ENCODE measurements around the gene PMP22.

Gene PMP22

GRCh38 chr17:15268461-15268860 lies 3.3 kb upstream of the PMP22 start:
- TF ChIP-seq CTCF (IDR thresholded peaks at IDR 0.05; ENCODE audit: insufficient read depth, low read length, poor library complexity, severe bottlenecking): no peak
- H3K27me3 ChIP-seq (replicated peaks; ENCODE audit: control insufficient read depth, insufficient read depth, low read length): no peaks in the 10 kb centered on the region; the same call in 1 of the 2 replicates
- H3K36me3 ChIP-seq (ENCODE audit: control insufficient read depth, insufficient read depth, low read length): no peaks in the 10 kb centered on the region
- H3K4me3 ChIP-seq (replicated peaks; ENCODE audit: low read depth, low read length): no peak overlapping the region
- no peak for DNase-seq (ENCODE audit: extremely low read depth, insufficient read length)

GRCh38 chr17:15267996-15268395 lies 2.9 kb upstream of the PMP22 start:
- no peak for TF ChIP-seq CTCF (IDR thresholded peaks at IDR 0.05; ENCODE audit: insufficient read depth, low read length, poor library complexity, severe bottlenecking)
- no peak for DNase-seq (ENCODE audit: extremely low read depth, insufficient read length)
- Histone ChIP-seq H3K36me3 (ENCODE audit: control insufficient read depth, insufficient read depth, low read length) (no peaks in the 10 kb centered on the region), H3K27me3 (replicated peaks; ENCODE audit: control insufficient read depth, insufficient read depth, low read length) (no peaks in the 10 kb centered on the region; the same call in 1 of the 2 replicates), H3K4me3 (replicated peaks; ENCODE audit: low read depth, low read length) (no peak overlapping the region)

- DNase-seq (ENCODE audit: extremely low read depth, insufficient read length): no peak
- no peak overlapping the region for H3K4me3 ChIP-seq (replicated peaks; ENCODE audit: low read depth, low read length)
- no peaks in the 10 kb centered on the region; the same call in 1 of the 2 replicates for H3K27me3 ChIP-seq (replicated peaks; ENCODE audit: control insufficient read depth, insufficient read depth, low read length)
- no peak for TF ChIP-seq CTCF (IDR thresholded peaks at IDR 0.05; ENCODE audit: insufficient read depth, low read length, poor library complexity, severe bottlenecking)
- H3K36me3 ChIP-seq (ENCODE audit: control insufficient read depth, insufficient read depth, low read length): no peaks in the 10 kb centered on the region
Observed at GRCh38 chr17:15266325-15267125, 1.4 kb upstream of the PMP22 start.

- Histone ChIP-seq H3K27me3 (replicated peaks; ENCODE audit: control insufficient read depth, insufficient read depth, low read length) (no peaks in the 10 kb centered on the region; the same call in 1 of the 2 replicates), H3K36me3 (ENCODE audit: control insufficient read depth, insufficient read depth, low read length) (no peaks in the 10 kb centered on the region), H3K4me3 (replicated peaks; ENCODE audit: low read depth, low read length) (no peak overlapping the region)
- DNase-seq (ENCODE audit: extremely low read depth, insufficient read length): no peak
- TF ChIP-seq CTCF (IDR thresholded peaks at IDR 0.05; ENCODE audit: insufficient read depth, low read length, poor library complexity, severe bottlenecking): no peak
Observed at GRCh38 chr17:15264542-15264941, 584 bp downstream of the PMP22 start.

- no peak for TF ChIP-seq CTCF (IDR thresholded peaks at IDR 0.05; ENCODE audit: insufficient read depth, low read length, poor library complexity, severe bottlenecking)
- H3K36me3 ChIP-seq (ENCODE audit: control insufficient read depth, insufficient read depth, low read length): no peaks in the 10 kb centered on the region
- H3K27me3 ChIP-seq (replicated peaks; ENCODE audit: control insufficient read depth, insufficient read depth, low read length): no peaks in the 10 kb centered on the region; the same call in none of the 2 replicates
- H3K4me3 ChIP-seq (replicated peaks; ENCODE audit: low read depth, low read length): no peak overlapping the region
- no peak for DNase-seq (ENCODE audit: extremely low read depth, insufficient read length)
Observed at GRCh38 chr17:15263680-15264079, 1.4 kb downstream of the PMP22 start.

Measured in GM06990 (cell line).